Liver (tissue), 9 donors: Measurements from ENCODE around the gene ERN1. TPM values are rescaled to one million over a fixed set of nuclear protein-coding genes. Genes with fewer than 3 reads are reported as not detected.
A peak's percentile ranks its signal among the peaks of the same experiment; 100 is the strongest.

Experiments
- DNase-seq: peaks from one replicate; pipeline ENCODE4 v3.0.0-alpha.2; 2017; ENCODE audit warnings: low spot score
- H3K27ac ChIP-seq, 2 donors: one replicate each; pipeline ENCODE4 v1.7.0; 2013; ENCODE audit warnings: inconsistent platforms in 2 of 2, low read length in 2 of 2, control low read depth in 1 of 2, low read depth in 1 of 2, mild to moderate bottlenecking in 1 of 2
- H3K27me3 ChIP-seq, 4 donors: one replicate each; pipeline versions ENCODE4 v1.6.1 to v1.7.0; 2013; ENCODE audit warnings: low read length in 3 of 4, inconsistent platforms in 1 of 4, mild to moderate bottlenecking in 1 of 4, moderate library complexity in 1 of 4; ENCODE audit not compliant: control insufficient read depth in 4 of 4, insufficient read depth in 4 of 4
- H3K36me3 ChIP-seq, 4 donors: one replicate each; pipeline versions ENCODE4 v1.6.1 to v1.7.0; 2013; ENCODE audit warnings: low read length in 3 of 4, mild to moderate bottlenecking in 3 of 4, low read depth in 1 of 4, moderate library complexity in 1 of 4; ENCODE audit not compliant: control insufficient read depth in 4 of 4, insufficient read depth in 3 of 4
- H3K4me1 ChIP-seq, 4 donors: one replicate each; pipeline versions ENCODE4 v1.6.1 to v1.7.0; 2013; ENCODE audit warnings: low read length in 3 of 4, mild to moderate bottlenecking in 3 of 4, moderate library complexity in 1 of 4; ENCODE audit not compliant: control insufficient read depth in 4 of 4, insufficient read depth in 4 of 4
- H3K4me3 ChIP-seq, 3 donors: one replicate each; pipeline versions ENCODE4 v1.6.1 to v1.7.0; 2013; ENCODE audit warnings: low read length in 3 of 3, control low read depth in 1 of 3, low read depth in 1 of 3, mild to moderate bottlenecking in 1 of 3
- H3K9ac ChIP-seq, 2 donors: one replicate each; pipeline ENCODE4 v1.7.0; 2013; ENCODE audit warnings: low read length in 2 of 2, mild to moderate bottlenecking in 2 of 2, moderate library complexity in 2 of 2, control low read depth in 1 of 2, low read depth in 1 of 2
- H3K9me3 ChIP-seq, 4 donors: one replicate each; pipeline versions ENCODE4 v1.6.1 to v1.7.0; 2013; ENCODE audit warnings: low read length in 3 of 4; ENCODE audit not compliant: control insufficient read depth in 4 of 4
- GABPA ChIP-seq, 2 donors: IDR thresholded peaks in 1 of 2; conservative IDR thresholded peaks in 1 of 2; 2 replicates each; pipeline ENCODE4 v1.6.1; 2016; ENCODE audit warnings: antibody characterized with exemption in 2 of 2, mild to moderate bottlenecking in 1 of 2, moderate library complexity in 1 of 2
- HNF4A ChIP-seq, 2 donors: conservative IDR thresholded peaks; 2 replicates each; pipeline ENCODE4 v1.6.1; 2016; ENCODE audit warnings: antibody characterized with exemption in 2 of 2, mild to moderate bottlenecking in 2 of 2
- HNF4G ChIP-seq: IDR thresholded peaks from 2 replicates; pipeline ENCODE4 v1.6.1; 2016; ENCODE audit warnings: antibody characterized with exemption
- MAX ChIP-seq: IDR thresholded peaks from 2 replicates; pipeline ENCODE4 v1.6.1; 2016; ENCODE audit warnings: antibody characterized with exemption
- NR2F2 ChIP-seq: IDR thresholded peaks from 2 replicates; pipeline ENCODE4 v1.6.1; 2016; ENCODE audit warnings: antibody characterized with exemption
- RAD21 ChIP-seq, 2 donors: IDR thresholded peaks; 2 replicates each; pipeline ENCODE4 v1.6.1; 2016; ENCODE audit warnings: antibody characterized with exemption in 2 of 2, mild to moderate bottlenecking in 2 of 2
- RXRA ChIP-seq, 2 donors: IDR thresholded peaks; 2 replicates each; pipeline ENCODE4 v1.6.1; 2017 to 2018; ENCODE audit warnings: antibody characterized with exemption in 2 of 2, mild to moderate bottlenecking in 1 of 2
- TAF1 ChIP-seq: conservative IDR thresholded peaks from 2 replicates; pipeline ENCODE4 v1.6.1; 2016; ENCODE audit warnings: antibody characterized with exemption, mild to moderate bottlenecking
- YY1 ChIP-seq: IDR thresholded peaks from 2 replicates; pipeline ENCODE4 v1.6.1; 2016; ENCODE audit warnings: antibody characterized with exemption, mild to moderate bottlenecking
- ZBTB33 ChIP-seq: IDR thresholded peaks from 2 replicates; pipeline ENCODE4 v1.6.1; 2016; ENCODE audit warnings: antibody characterized with exemption
- WGBS: extraction: QIAGEN DNeasy Blood & Tissue Kit; methylation state at CpG from one replicate; pipeline ENCODE4 v1.1.7; 2013; 5-methylcytosine and 5-hydroxymethylcytosine counted together
- polyA plus RNA-seq, 2 donors: library from polyadenylated mRNA; stranded (reverse) in 1 of 2; unstranded in 1 of 2; fragments of 200-250 nt in 1 of 2; fragments of >200 nt in 1 of 2; fragmentation: Nextera tagmentation in 1 of 2; extraction: Ambion mirVana in 1 of 2; gene quantifications; one replicate each; pipeline versions ENCODE4 v1.2.1 to v1.2.3, GENCODE V29; 2013 to 2015
- total RNA-seq, 2 donors: library from RNA; depleted of rRNA; stranded (reverse); fragments of >200 nt; gene quantifications; one replicate each; pipeline ENCODE4 v1.2.3, GENCODE V29; 2014
- TF ChIP-seq, protein P1 (sequence below): fragments of 150-350 bp; IDR thresholded peaks from 2 replicates; pipeline ENCODE4 v1.5.1; 2017; ENCODE audit warnings: improper control_type of control experiment, low read depth, low read length; ENCODE audit not compliant: missing input control
- TF ChIP-seq, protein P2 (sequence below): IDR thresholded peaks from 2 replicates; pipeline ENCODE4 v1.6.1; 2016; ENCODE audit warnings: antibody characterized with exemption
- donor health status: healthy.
- donor health status: healthy.
- donor health status: healthy.
- donor health status: healthy.
- donor health status: healthy.

ERN1 gene
- total and polyA plus RNA-seq, 4 donors: 6.3 to 35.1 (median 14.9) TPM

- H3K4me1 ChIP-seq: peaks cover 0 to 8% (median 0%) of the 10 kb centered on the region in 4 donors
- H3K36me3 ChIP-seq: peaks cover 0 to 3% (median 0%) of the 10 kb centered on the region in 4 donors
- no peak overlapping the region for H3K27ac ChIP-seq
- no peaks in the 10 kb centered on the region for H3K9me3 ChIP-seq
- peak; percentile 76 for DNase-seq
- TF ChIP-seq NR2F2: peak; percentile 64
- TF ChIP-seq RXRA (IDR thresholded peaks at IDR 0.05): no peak
- TF ChIP-seq GABPA (IDR thresholded peaks at IDR 0.05 in 1 of 2, conservative IDR thresholded peaks at IDR 0.05 in 1 of 2): no peak
- 76% methylated on average over 13 of the region's 13 CpGs for WGBS
- H3K4me3 ChIP-seq: no peak overlapping the region
- no peaks in the 10 kb centered on the region for H3K27me3 ChIP-seq
- no peak overlapping the region for H3K9ac ChIP-seq
Measured at GRCh38 chr17:64006361-64007088, 123.4 kb downstream of the ERN1 start.

- peak overlapping the region in 1 of 2 donors; percentile 2 for H3K27ac ChIP-seq
- no peaks in the 10 kb centered on the region for H3K9me3 ChIP-seq
- H3K36me3 ChIP-seq: peaks cover 0 to 3% (median 0%) of the 10 kb centered on the region in 4 donors
- no peak for TF ChIP-seq HNF4G
- TF ChIP-seq MAX: no peak
- TF ChIP-seq YY1: no peak
- TF ChIP-seq, protein P1, sequence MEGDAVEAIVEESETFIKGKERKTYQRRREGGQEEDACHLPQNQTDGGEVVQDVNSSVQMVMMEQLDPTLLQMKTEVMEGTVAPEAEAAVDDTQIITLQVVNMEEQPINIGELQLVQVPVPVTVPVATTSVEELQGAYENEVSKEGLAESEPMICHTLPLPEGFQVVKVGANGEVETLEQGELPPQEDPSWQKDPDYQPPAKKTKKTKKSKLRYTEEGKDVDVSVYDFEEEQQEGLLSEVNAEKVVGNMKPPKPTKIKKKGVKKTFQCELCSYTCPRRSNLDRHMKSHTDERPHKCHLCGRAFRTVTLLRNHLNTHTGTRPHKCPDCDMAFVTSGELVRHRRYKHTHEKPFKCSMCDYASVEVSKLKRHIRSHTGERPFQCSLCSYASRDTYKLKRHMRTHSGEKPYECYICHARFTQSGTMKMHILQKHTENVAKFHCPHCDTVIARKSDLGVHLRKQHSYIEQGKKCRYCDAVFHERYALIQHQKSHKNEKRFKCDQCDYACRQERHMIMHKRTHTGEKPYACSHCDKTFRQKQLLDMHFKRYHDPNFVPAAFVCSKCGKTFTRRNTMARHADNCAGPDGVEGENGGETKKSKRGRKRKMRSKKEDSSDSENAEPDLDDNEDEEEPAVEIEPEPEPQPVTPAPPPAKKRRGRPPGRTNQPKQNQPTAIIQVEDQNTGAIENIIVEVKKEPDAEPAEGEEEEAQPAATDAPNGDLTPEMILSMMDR: no peak
- TF ChIP-seq RXRA (IDR thresholded peaks at IDR 0.05): no peak
- TF ChIP-seq TAF1: no peak
- TF ChIP-seq HNF4A (conservative IDR thresholded peaks at IDR 0.05): no peak
- TF ChIP-seq, protein P2, sequence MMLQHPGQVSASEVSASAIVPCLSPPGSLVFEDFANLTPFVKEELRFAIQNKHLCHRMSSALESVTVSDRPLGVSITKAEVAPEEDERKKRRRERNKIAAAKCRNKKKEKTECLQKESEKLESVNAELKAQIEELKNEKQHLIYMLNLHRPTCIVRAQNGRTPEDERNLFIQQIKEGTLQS: no peak
- TF ChIP-seq ZBTB33: no peak
- no peak for TF ChIP-seq NR2F2
- TF ChIP-seq RAD21 (IDR thresholded peaks at IDR 0.05): no peak
- no peak overlapping the region for H3K9ac ChIP-seq
- 30% methylated on average over 6 of the region's 6 CpGs for WGBS
- peak; percentile 58 for DNase-seq
- H3K4me1 ChIP-seq: peaks cover 0 to 8% (median 0%) of the 10 kb centered on the region in 4 donors
- H3K4me3 ChIP-seq: no peak overlapping the region
- no peaks in the 10 kb centered on the region for H3K27me3 ChIP-seq
Measured at GRCh38 chr17:64005734-64006167, 124.2 kb downstream of the ERN1 start.
